Right forelimb (tissue), 1 donor: Measurements from ENCODE around the gene RHBG.

Experiments used
- DNase-seq: peaks from one replicate; pipeline ENCODE4 v3.0.0-alpha.2; 2018

Gene RHBG

GRCh38 chr1:156386949-156387869 is 18.2 kb downstream of the RHBG start:
- no peak for DNase-seq

GRCh38 chr1:156387870-156388173 is 18.8 kb downstream of the RHBG start:
- no peak for DNase-seq

DNA sequence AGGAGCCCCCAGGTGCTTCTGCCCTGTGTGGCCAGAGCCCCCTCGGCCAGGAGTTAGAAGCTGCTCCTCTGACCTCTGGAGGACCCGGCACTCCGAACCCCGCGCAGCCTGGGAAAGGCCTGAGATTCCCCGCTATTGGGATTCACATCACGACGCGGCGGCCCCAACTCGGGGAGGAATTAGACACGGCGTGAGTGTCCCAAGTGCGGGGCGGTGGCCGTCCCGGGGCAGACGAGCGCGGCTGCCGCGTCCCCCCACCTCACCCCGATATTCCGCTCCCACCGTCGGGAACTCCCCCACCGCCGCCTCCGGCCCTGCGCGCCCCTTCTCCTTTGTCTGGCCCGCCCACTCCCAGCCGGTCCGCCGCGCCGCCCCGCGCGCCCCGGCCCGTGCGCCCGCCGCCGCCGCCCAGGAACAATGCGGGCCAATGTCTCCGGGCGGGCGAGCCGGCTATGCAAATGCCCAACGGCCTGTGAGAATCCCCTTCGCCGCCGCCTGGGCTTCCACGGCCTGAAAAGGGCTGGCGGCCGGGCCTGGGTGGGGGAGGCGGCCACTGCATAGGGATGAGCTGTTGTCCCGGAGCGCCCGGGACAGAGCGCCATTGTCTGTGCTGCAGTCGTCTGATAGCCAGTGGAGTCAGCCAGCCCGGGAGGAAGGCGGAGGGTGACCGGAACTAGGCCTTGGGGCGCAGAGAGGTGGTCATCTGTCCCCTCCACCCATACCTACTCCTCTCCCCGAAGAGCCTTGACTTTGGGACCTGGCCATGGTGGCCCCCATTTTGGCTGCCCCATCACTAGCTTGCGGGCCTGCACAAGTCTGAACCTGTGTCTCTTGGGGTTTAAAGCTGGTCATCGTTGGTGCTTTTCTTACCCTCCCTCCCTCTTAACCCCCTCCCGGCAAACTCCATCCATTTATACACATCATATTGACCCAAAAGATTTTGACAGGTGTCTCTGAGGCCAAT is 19.4 kb downstream of the RHBG start:
- no peak for DNase-seq

- DNase-seq, result no peak
Observed at GRCh38 chr1:156389311-156389710, 20.3 kb downstream of the RHBG start.

GRCh38 chr1:156390469-156391365 is 21.7 kb downstream of the RHBG start:
- DNase-seq, result no peak

- no peak for DNase-seq
Observed at GRCh38 chr1:156391366-156391677, 22.3 kb downstream of the RHBG start.

- no peak for DNase-seq
Observed at GRCh38 chr1:156391701-156392100, 22.7 kb downstream of the RHBG start.

GRCh38 chr1:156392452-156392853 is 23.4 kb downstream of the RHBG start:
- DNase-seq, result no peak

GRCh38 chr1:156393095-156393494 is 24.1 kb downstream of the RHBG start:
- DNase-seq, result no peak

GRCh38 chr1:156394082-156394481 is 25.1 kb downstream of the RHBG start:
- DNase-seq, result no peak

GRCh38 chr1:156394835-156395461 is 25.9 kb downstream of the RHBG start:
- DNase-seq, result no peak

GRCh38 chr1:156399355-156400125 is 30.5 kb downstream of the RHBG start:
- no peak for DNase-seq

- DNase-seq, result no peak
Observed at GRCh38 chr1:156400191-156400935, 31.4 kb downstream of the RHBG start.

DNA sequence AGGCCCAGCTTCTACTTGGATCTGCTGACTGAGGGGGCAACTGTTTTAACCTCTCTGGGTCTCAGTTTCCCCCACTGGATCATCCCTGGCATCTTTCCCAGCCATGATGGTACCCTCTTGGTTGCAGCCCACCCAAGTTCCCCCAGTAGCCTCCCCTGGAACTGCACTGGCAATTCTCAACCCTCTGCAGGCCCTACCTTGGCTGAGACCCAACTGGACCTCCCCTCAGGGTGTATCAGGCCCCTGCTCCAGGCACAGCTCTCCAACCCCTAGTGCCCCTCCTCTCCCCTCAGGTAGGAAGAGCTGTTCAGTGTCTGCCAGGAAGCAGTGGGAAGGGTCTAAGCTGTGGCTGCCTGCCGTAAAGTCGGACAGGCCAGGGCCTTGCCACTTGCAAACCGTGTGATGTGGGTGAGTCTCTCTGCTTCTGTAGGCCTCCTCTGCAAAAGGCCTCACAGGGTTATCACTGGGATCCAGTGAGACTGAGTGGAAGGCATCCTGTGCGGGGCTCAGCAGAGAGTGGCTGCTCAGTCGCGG is 32.1 kb downstream of the RHBG start:
- DNase-seq, result no peak

GRCh38 chr1:156401681-156402081 is 32.7 kb downstream of the RHBG start:
- DNase-seq, result no peak

- DNase-seq, result no peak
Observed at GRCh38 chr1:156402331-156403020, 33.5 kb downstream of the RHBG start.

DNA sequence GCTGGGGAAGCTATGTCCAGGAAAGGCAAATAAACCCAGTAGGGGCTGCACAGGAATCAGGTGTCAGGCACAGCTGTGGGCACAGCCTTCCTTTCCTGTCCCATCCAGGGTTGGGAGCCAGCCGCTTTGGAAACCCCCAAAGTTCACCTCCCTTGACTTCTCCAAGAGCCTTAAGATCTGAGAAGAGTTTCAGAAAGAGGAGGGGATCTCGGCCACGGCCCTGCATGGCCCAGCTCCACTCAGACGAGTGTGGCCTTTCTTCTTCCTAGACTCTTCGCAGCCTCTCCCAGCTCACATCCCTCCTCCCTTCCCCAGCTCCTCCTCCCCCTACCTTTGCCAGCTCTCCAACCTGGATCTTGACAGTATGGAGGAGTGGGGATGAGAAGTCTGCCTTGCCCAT is 36.7 kb downstream of the RHBG start:
- DNase-seq, result no peak

DNA sequence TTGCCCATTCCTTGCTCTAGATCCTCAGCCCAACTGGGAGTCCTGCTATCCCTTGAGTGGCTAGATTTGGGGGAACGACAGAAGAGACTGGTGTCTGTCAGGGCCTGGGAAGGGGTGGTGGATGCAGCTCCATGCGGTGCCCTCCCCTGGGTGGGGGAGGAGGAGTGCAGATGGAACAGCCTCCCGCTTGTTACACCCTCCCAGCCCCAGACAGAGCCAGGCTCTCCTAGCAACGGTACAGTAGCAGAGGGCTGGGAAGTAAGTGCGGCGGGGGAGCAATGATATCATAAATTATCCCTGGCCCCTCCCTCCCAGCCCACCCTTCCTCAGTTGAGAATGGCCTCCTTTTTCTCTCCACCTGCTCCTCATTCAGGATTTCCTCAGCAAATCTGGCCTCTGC is 37.2 kb downstream of the RHBG start:
- DNase-seq, result no peak

- no peak for DNase-seq
Observed at GRCh38 chr1:156407344-156407743, 38.3 kb downstream of the RHBG start.

GRCh38 chr1:156407760-156408159 is 38.7 kb downstream of the RHBG start:
- no peak for DNase-seq
